ENCODE measurements around the gene MYRF. TPM values are rescaled to one million over a fixed set of nuclear protein-coding genes. Genes with fewer than 3 reads are reported as not detected.
A peak's percentile ranks its signal among the peaks of the same experiment; 100 is the strongest.

Gene MYRF
- total RNA-seq, 1 experiment from 2014 or later, result 15.3 TPM

- Histone ChIP-seq H3K9me2 (ENCODE audit: insufficient read depth) (no peaks in the 10 kb centered on the region), H3K4me2 (no peak overlapping the region), H3K79me2 (ENCODE audit: low read depth) (peaks cover 32% of the 10 kb centered on the region), H3F3A (ENCODE audit: insufficient read depth, low read depth) (peaks cover 55% of the 10 kb centered on the region; the same call in 1 of the 2 replicates), H4K20me1 (ENCODE audit: insufficient read depth) (no peaks in the 10 kb centered on the region; the same call in none of the 2 replicates), H3K4me3 (no peak overlapping the region), H3K4me1 (replicated peaks; ENCODE audit: insufficient read depth) (no peaks in the 10 kb centered on the region), H3K9me3 (ENCODE audit: insufficient read depth, low read depth) (no peaks in the 10 kb centered on the region), H3K36me3 (ENCODE audit: low read depth) (0 out of 2 replicates have a peak, but pooled peaks cover 14% of the 10 kb centered on the region), H3K27me3 (ENCODE audit: insufficient read depth, low read depth) (no peaks in the 10 kb centered on the region), H2AFZ (no peak overlapping the region), H3K27ac (no peak overlapping the region)
- BruUV-seq (replicated peaks), result no TSS peak
- intact Hi-C loops (cut with micrococcal nuclease; ENCODE audit: unreplicated experiment), result loop anchor here (10.0 kb wide), 1 partner anchor 255 kb away; no protein-coding TSS in a partner anchor
- POLR2A ChIA-PET (ENCODE audit: unreplicated experiment), result interaction anchor here (0.5 kb wide), 1 partner anchor 1749 kb away, joined by 4 read pairs; no protein-coding TSS in a partner anchor
- TF ChIP-seq, protein P1, sequence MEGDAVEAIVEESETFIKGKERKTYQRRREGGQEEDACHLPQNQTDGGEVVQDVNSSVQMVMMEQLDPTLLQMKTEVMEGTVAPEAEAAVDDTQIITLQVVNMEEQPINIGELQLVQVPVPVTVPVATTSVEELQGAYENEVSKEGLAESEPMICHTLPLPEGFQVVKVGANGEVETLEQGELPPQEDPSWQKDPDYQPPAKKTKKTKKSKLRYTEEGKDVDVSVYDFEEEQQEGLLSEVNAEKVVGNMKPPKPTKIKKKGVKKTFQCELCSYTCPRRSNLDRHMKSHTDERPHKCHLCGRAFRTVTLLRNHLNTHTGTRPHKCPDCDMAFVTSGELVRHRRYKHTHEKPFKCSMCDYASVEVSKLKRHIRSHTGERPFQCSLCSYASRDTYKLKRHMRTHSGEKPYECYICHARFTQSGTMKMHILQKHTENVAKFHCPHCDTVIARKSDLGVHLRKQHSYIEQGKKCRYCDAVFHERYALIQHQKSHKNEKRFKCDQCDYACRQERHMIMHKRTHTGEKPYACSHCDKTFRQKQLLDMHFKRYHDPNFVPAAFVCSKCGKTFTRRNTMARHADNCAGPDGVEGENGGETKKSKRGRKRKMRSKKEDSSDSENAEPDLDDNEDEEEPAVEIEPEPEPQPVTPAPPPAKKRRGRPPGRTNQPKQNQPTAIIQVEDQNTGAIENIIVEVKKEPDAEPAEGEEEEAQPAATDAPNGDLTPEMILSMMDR (conservative IDR thresholded peaks at IDR 0.05), result no peak
- no peak for TF ChIP-seq EZH2 (IDR thresholded peaks at IDR 0.05; ENCODE audit: low read depth)
- DNase-seq, result no peak
- CTCF ChIA-PET, result interaction anchor here (0.7 kb wide), 2 partner anchors 34 to 91 kb away, joined by 3 to 6 read pairs; no protein-coding TSS in a partner anchor
Measured at GRCh38 chr11:61799665-61800284, 47.3 kb downstream of the MYRF start.

GRCh38 chr11:61800331-61801281 is 48.2 kb downstream of the MYRF start:
- H2AFZ ChIP-seq, result no peak overlapping the region
- H4K20me1 ChIP-seq (ENCODE audit: insufficient read depth), result no peaks in the 10 kb centered on the region; the same call in none of the 2 replicates
- ChIA-PET POLR2A (ENCODE audit: unreplicated experiment) (interaction anchor here (0.7 kb wide), 1 partner anchor 14 kb away, joined by 6 read pairs; no protein-coding TSS in a partner anchor), CTCF (interaction anchor here (0.7 kb wide), 1 partner anchor 33 kb away, joined by 6 read pairs; no protein-coding TSS in a partner anchor)
- H3K27ac ChIP-seq, result no peak overlapping the region
- H3K4me3 ChIP-seq, result no peak overlapping the region
- no peaks in the 10 kb centered on the region for H3K9me2 ChIP-seq (ENCODE audit: insufficient read depth)
- 0 out of 2 replicates have a peak, but pooled peaks cover 14% of the 10 kb centered on the region for H3K36me3 ChIP-seq (ENCODE audit: low read depth)
- H3K4me2 ChIP-seq, result no peak overlapping the region
- TSS peak; percentile 27 for BruUV-seq (replicated peaks)
- H3K27me3 ChIP-seq (ENCODE audit: insufficient read depth, low read depth), result no peaks in the 10 kb centered on the region
- DNase-seq, result no peak
- no peaks in the 10 kb centered on the region for H3K4me1 ChIP-seq (replicated peaks; ENCODE audit: insufficient read depth)
- H3K79me2 ChIP-seq (ENCODE audit: low read depth), result peaks cover 24% of the 10 kb centered on the region
- H3K9me3 ChIP-seq (ENCODE audit: insufficient read depth, low read depth), result no peaks in the 10 kb centered on the region
- peaks cover 55% of the 10 kb centered on the region; the same call in 1 of the 2 replicates for H3F3A ChIP-seq (ENCODE audit: insufficient read depth, low read depth)
- TF ChIP-seq, protein P1 (conservative IDR thresholded peaks at IDR 0.05), result no peak
- intact Hi-C loops (cut with micrococcal nuclease; ENCODE audit: unreplicated experiment), result no loop called here

- Histone ChIP-seq H3K4me2 (no peak overlapping the region), H3K9me2 (ENCODE audit: insufficient read depth) (no peaks in the 10 kb centered on the region), H2AFZ (no peak overlapping the region), H3K79me2 (ENCODE audit: low read depth) (peaks cover 12% of the 10 kb centered on the region; the same call in 1 of the 2 replicates), H3K4me3 (no peak overlapping the region), H4K20me1 (ENCODE audit: insufficient read depth) (no peaks in the 10 kb centered on the region; the same call in none of the 2 replicates), H3K9me3 (ENCODE audit: insufficient read depth, low read depth) (no peaks in the 10 kb centered on the region), H3K27me3 (ENCODE audit: insufficient read depth, low read depth) (no peaks in the 10 kb centered on the region), H3F3A (ENCODE audit: insufficient read depth, low read depth) (peaks cover 47% of the 10 kb centered on the region; the same call in 1 of the 2 replicates), H3K36me3 (ENCODE audit: low read depth) (peaks cover 14% of the 10 kb centered on the region; the same call in 1 of the 2 replicates), H3K4me1 (replicated peaks; ENCODE audit: insufficient read depth) (no peaks in the 10 kb centered on the region), H3K27ac (no peak overlapping the region)
- TF ChIP-seq EZH2 (IDR thresholded peaks at IDR 0.05; ENCODE audit: low read depth), result no peak
- TF ChIP-seq, protein P1 (conservative IDR thresholded peaks at IDR 0.05), result no peak
- ChIA-PET POLR2A (ENCODE audit: unreplicated experiment) (no interaction called here), CTCF (no interaction called here)
- intact Hi-C loops (cut with micrococcal nuclease; ENCODE audit: unreplicated experiment), result no loop called here
- DNase-seq, result no peak
- no TSS peak for BruUV-seq (replicated peaks)
Measured at GRCh38 chr11:61802605-61803004, 50.2 kb downstream of the MYRF start.

Measured in PC-9 (cell line).